ENCODE data around the gene GNAO1. TPM values are rescaled to one million over a fixed set of nuclear protein-coding genes. Genes with fewer than 3 reads are reported as not detected.
"Not testable (repeated sequence)": the region's sequence is repeated elsewhere in the genome, so short reads cannot be mapped to it uniquely, and the experiment has no call there.

The GNAO1 gene
- total RNA-seq, 1 experiment from 2014 or later: 3.7 TPM

- in situ Hi-C loops (cut with HindIII; ENCODE audit: low pct_unique_long_range_greater_than_20kb, low sequenced_read_pairs): no loop called here
- no peak for DNase-seq (ENCODE audit: low read depth, low spot score)
These were observed 179.8 kb downstream of the GNAO1 start for GRCh38 chr16:56370875-56371659.

GRCh38 chr16:56371660-56371937, 180.3 kb downstream of the GNAO1 start:
- in situ Hi-C loops (cut with HindIII; ENCODE audit: low pct_unique_long_range_greater_than_20kb, low sequenced_read_pairs): no loop called here
- DNase-seq (ENCODE audit: low read depth, low spot score): no peak

- no peak for DNase-seq (ENCODE audit: low read depth, low spot score)
- in situ Hi-C loops (cut with HindIII; ENCODE audit: low pct_unique_long_range_greater_than_20kb, low sequenced_read_pairs): no loop called here
These were observed 180.8 kb downstream of the GNAO1 start for GRCh38 chr16:56372013-56372634.

- in situ Hi-C loops (cut with HindIII; ENCODE audit: low pct_unique_long_range_greater_than_20kb, low sequenced_read_pairs): no loop called here
These were observed 181.7 kb downstream of the GNAO1 start for GRCh38 chr16:56373003-56373402.

GRCh38 chr16:56375792-56376191, 184.5 kb downstream of the GNAO1 start:
- in situ Hi-C loops (cut with HindIII; ENCODE audit: low pct_unique_long_range_greater_than_20kb, low sequenced_read_pairs); DNase-seq (ENCODE audit: low read depth, low spot score): not testable (repeated sequence)

More at GRCh38 chr16:56373003-56373402, 181.7 kb downstream of the GNAO1 start:
- DNase-seq (ENCODE audit: low read depth, low spot score): no peak

- in situ Hi-C loops (cut with HindIII; ENCODE audit: low pct_unique_long_range_greater_than_20kb, low sequenced_read_pairs); DNase-seq (ENCODE audit: low read depth, low spot score): not testable (repeated sequence)
These were observed 187.8 kb downstream of the GNAO1 start for GRCh38 chr16:56379044-56379443.

- DNase-seq (ENCODE audit: low read depth, low spot score); in situ Hi-C loops (cut with HindIII; ENCODE audit: low pct_unique_long_range_greater_than_20kb, low sequenced_read_pairs): not testable (repeated sequence)
These were observed 189.6 kb downstream of the GNAO1 start for GRCh38 chr16:56380778-56381485.

- in situ Hi-C loops (cut with HindIII; ENCODE audit: low pct_unique_long_range_greater_than_20kb, low sequenced_read_pairs): no loop called here
- DNase-seq (ENCODE audit: low read depth, low spot score): no peak
These were observed 191.2 kb downstream of the GNAO1 start for GRCh38 chr16:56382459-56382858.

- DNase-seq (ENCODE audit: low read depth, low spot score): no peak
- in situ Hi-C loops (cut with HindIII; ENCODE audit: low pct_unique_long_range_greater_than_20kb, low sequenced_read_pairs): no loop called here
These were observed 191.6 kb downstream of the GNAO1 start for GRCh38 chr16:56382901-56383355.

- no peak for DNase-seq (ENCODE audit: low read depth, low spot score)
- in situ Hi-C loops (cut with HindIII; ENCODE audit: low pct_unique_long_range_greater_than_20kb, low sequenced_read_pairs): no loop called here
These were observed 192.9 kb downstream of the GNAO1 start for GRCh38 chr16:56384074-56384721.

- in situ Hi-C loops (cut with HindIII; ENCODE audit: low pct_unique_long_range_greater_than_20kb, low sequenced_read_pairs): no loop called here
These were observed 196.1 kb downstream of the GNAO1 start for GRCh38 chr16:56387396-56387795.

GRCh38 chr16:56388209-56388608, 196.9 kb downstream of the GNAO1 start:
- in situ Hi-C loops (cut with HindIII; ENCODE audit: low pct_unique_long_range_greater_than_20kb, low sequenced_read_pairs): no loop called here
- no peak for DNase-seq (ENCODE audit: low read depth, low spot score)

More at GRCh38 chr16:56387396-56387795, 196.1 kb downstream of the GNAO1 start:
- no peak for DNase-seq (ENCODE audit: low read depth, low spot score)

- no peak for DNase-seq (ENCODE audit: low read depth, low spot score)
These were observed 198.3 kb downstream of the GNAO1 start for GRCh38 chr16:56389554-56389953.

GRCh38 chr16:56396724-56397123, 205.4 kb downstream of the GNAO1 start:
- in situ Hi-C loops (cut with HindIII; ENCODE audit: low pct_unique_long_range_greater_than_20kb, low sequenced_read_pairs); DNase-seq (ENCODE audit: low read depth, low spot score): not testable (repeated sequence)

More at GRCh38 chr16:56389554-56389953, 198.3 kb downstream of the GNAO1 start:
- in situ Hi-C loops (cut with HindIII; ENCODE audit: low pct_unique_long_range_greater_than_20kb, low sequenced_read_pairs): no loop called here

- no peak for DNase-seq (ENCODE audit: low read depth, low spot score)
- in situ Hi-C loops (cut with HindIII; ENCODE audit: low pct_unique_long_range_greater_than_20kb, low sequenced_read_pairs): no loop called here
These were observed 207.8 kb downstream of the GNAO1 start for GRCh38 chr16:56399047-56399446.

- in situ Hi-C loops (cut with HindIII; ENCODE audit: low pct_unique_long_range_greater_than_20kb, low sequenced_read_pairs): no loop called here
- no peak for DNase-seq (ENCODE audit: low read depth, low spot score)
These were observed 208.2 kb downstream of the GNAO1 start for GRCh38 chr16:56399486-56399885.

GRCh38 chr16:56400458-56400857, 209.2 kb downstream of the GNAO1 start:
- in situ Hi-C loops (cut with HindIII; ENCODE audit: low pct_unique_long_range_greater_than_20kb, low sequenced_read_pairs): no loop called here
- no peak for DNase-seq (ENCODE audit: low read depth, low spot score)

- in situ Hi-C loops (cut with HindIII; ENCODE audit: low pct_unique_long_range_greater_than_20kb, low sequenced_read_pairs): no loop called here
- peak; percentile 45 for DNase-seq (ENCODE audit: low read depth, low spot score)
These were observed 210.2 kb downstream of the GNAO1 start for GRCh38 chr16:56401482-56401881.
